Endothelial cell of umbilical vein (primary cell): ENCODE data around the gene ZNF462. TPM values are rescaled to one million over a fixed set of nuclear protein-coding genes. Genes with fewer than 3 reads are reported as not detected.

Experiments used
- BruUV-seq: library from RNA; stranded (reverse); fragments of 400-500 nt; replicated peaks from 2 replicates; lab custom pipeline; 2021; lab: Mats Ljungman, UMichigan
- CTCF ChIA-PET: fragments of 300-600, 350-600 bp; sonication (Branson Sonifier 250); formaldehyde crosslinking; loops from one replicate; lab custom pipeline; 2021; ENCODE audit warnings: antibody characterized with exemption, inconsistent platforms; lab: Charles Lee
- POLR2A ChIA-PET: fragments of 300-600, 350-600 bp; sonication (Branson Sonifier 250); formaldehyde crosslinking; loops from one replicate; lab custom pipeline; 2021; ENCODE audit warnings: antibody characterized with exemption, inconsistent platforms; lab: Charles Lee
- DNase-seq: peaks from one replicate; pipeline ENCODE4 v3.0.0-alpha.2; 2011; ENCODE audit warnings: low read depth, low spot score
- FAIRE-seq: peaks from 2 replicates; lab custom pipeline; 2011; peaks lifted over from hg19 to GRCh38; lab: Jason Lieb, UNC
- H2AFZ ChIP-seq: 2 replicates; pipeline ENCODE4 v1.6.0; 2012; ENCODE audit warnings: low read depth, low read length, control low read depth, inconsistent platforms
- H3K27ac ChIP-seq: 2 replicates; pipeline ENCODE4 v1.5.1; 2011; ENCODE audit warnings: low read depth, mild to moderate bottlenecking, control low read depth, low read length, moderate library complexity; ENCODE audit not compliant: insufficient read depth
- H3K27me3 ChIP-seq, 2 experiments: 2 replicates each; pipeline versions ENCODE4 v1.6.0 to v1.6.1; 2011; ENCODE audit warnings: low read length in 2 of 2, mixed read lengths in 1 of 2; ENCODE audit not compliant: control insufficient read depth in 2 of 2, insufficient read depth in 2 of 2
- H3K36me3 ChIP-seq, 2 experiments: 2 replicates in 1 of 2; 3 replicates in 1 of 2; pipeline ENCODE4 v1.5.1; 2011; ENCODE audit warnings: low read length in 2 of 2, mild to moderate bottlenecking in 1 of 2, moderate library complexity in 1 of 2; ENCODE audit not compliant: control insufficient read depth in 2 of 2, insufficient read depth in 2 of 2; ENCODE audit errors: extremely low read depth in 1 of 2
- H3K4me1 ChIP-seq: 3 replicates; pipeline ENCODE4 v1.5.1; 2011; ENCODE audit warnings: mild to moderate bottlenecking, low read length; ENCODE audit not compliant: control insufficient read depth, insufficient read depth; ENCODE audit errors: extremely low read depth
- H3K4me2 ChIP-seq: 2 replicates; pipeline ENCODE4 v1.6.1; 2011; ENCODE audit warnings: low read length, control low read depth, mixed read lengths; ENCODE audit not compliant: insufficient read depth
- H3K4me3 ChIP-seq, 3 experiments: fragments of 200-600 bp in 1 of 3; sonication (generic), shearing (Covaris generic) in 1 of 3; replicated peaks in 1 of 3; 2 replicates each; pipeline ENCODE4 v1.5.1; 2011 to 2016; ENCODE audit warnings: control low read depth in 3 of 3, low read length in 3 of 3, mild to moderate bottlenecking in 2 of 3, inconsistent platforms in 1 of 3, low read depth in 1 of 3, moderate library complexity in 1 of 3; ENCODE audit not compliant: insufficient read depth in 1 of 3
- H3K79me2 ChIP-seq: 2 replicates; pipeline ENCODE4 v1.6.0; 2012; ENCODE audit warnings: low read length, inconsistent platforms; ENCODE audit not compliant: control insufficient read depth, insufficient read depth
- H3K9ac ChIP-seq: replicated peaks from 2 replicates; pipeline ENCODE3; 2011; ENCODE audit warnings: low read length, control low read depth; ENCODE audit not compliant: insufficient read depth; ENCODE audit errors: extremely low read depth
- H3K9me1 ChIP-seq: replicated peaks from 3 replicates; pipeline ENCODE4 v1.6.0; 2011; ENCODE audit warnings: mild to moderate bottlenecking, low read length; ENCODE audit not compliant: control insufficient read depth, insufficient read depth; ENCODE audit errors: extremely low read depth
- H3K9me3 ChIP-seq: replicated peaks from 2 replicates; pipeline ENCODE4 v1.5.1; 2012; ENCODE audit warnings: low read length, inconsistent platforms; ENCODE audit not compliant: control insufficient read depth, insufficient read depth
- H4K20me1 ChIP-seq: replicated peaks from 2 replicates; pipeline ENCODE3; 2011; ENCODE audit warnings: mild to moderate bottlenecking, low read length; ENCODE audit not compliant: control insufficient read depth, insufficient read depth; ENCODE audit errors: extremely low read depth
- EZH2 ChIP-seq: IDR thresholded peaks from 2 replicates; pipeline ENCODE4 v1.6.1; 2012; ENCODE audit warnings: borderline replicate concordance, low read depth, mild to moderate bottlenecking, moderate library complexity, low read length, inconsistent platforms; ENCODE audit not compliant: severe bottlenecking
- GATA2 ChIP-seq: IDR thresholded peaks from 2 replicates; pipeline ENCODE4 v1.7.0; 2011; ENCODE audit warnings: low read depth, mild to moderate bottlenecking, moderate library complexity, mixed read lengths, low read length; ENCODE audit not compliant: insufficient read length, insufficient read depth
- MYC ChIP-seq: IDR thresholded peaks from one replicate; pipeline ENCODE4 v1.6.1; 2011; ENCODE audit warnings: mild to moderate bottlenecking, low read depth, low read length
- POLR2A ChIP-seq: IDR thresholded peaks from 2 replicates; pipeline ENCODE4 v1.6.1; 2012; ENCODE audit warnings: low read depth, mild to moderate bottlenecking, control low read depth, low read length
- dilution Hi-C: fragments of 300-500 bp; cut with MboI; formaldehyde crosslinking; loops from one replicate; pipeline ENCODE4 v1.15.0; 2019; ENCODE audit warnings: low sequenced_read_pairs; ENCODE audit not compliant: extremely low pct_ligation_motif_present
- intact Hi-C: fragments of 100-400 bp; cut with micrococcal nuclease; formaldehyde crosslinking; loops from one replicate; pipeline ENCODE4 v1.10.0; 2022
- polyA plus RNA-seq, 4 experiments: library from polyadenylated mRNA; depleted of rRNA in 3 of 4; stranded (reverse) in 3 of 4; unstranded in 1 of 4; fragments of >200 nt; gene quantifications; 2 replicates each; pipeline versions ENCODE4 v1.2.1 to v1.2.3, GENCODE V29; 2011 to 2012; ENCODE audit warnings: missing spikeins in 1 of 4
- total RNA-seq: library from RNA; stranded (reverse); gene quantifications from 2 replicates; pipeline ENCODE4 v1.2.3, GENCODE V29; 2021
- TF ChIP-seq, protein P1 (sequence below): IDR thresholded peaks from 2 replicates; pipeline ENCODE4 v1.6.1; 2011; ENCODE audit not compliant: insufficient read depth, insufficient read length
- TF ChIP-seq, protein P2 (sequence below), 2 donors: IDR thresholded peaks; 1 replicate in 1 of 2; 2 replicates in 1 of 2; pipeline ENCODE4 v1.5.1; 2011; ENCODE audit warnings: low read length in 2 of 2, mild to moderate bottlenecking in 2 of 2, moderate library complexity in 2 of 2, control low read depth in 1 of 2, inconsistent platforms in 1 of 2, low read depth in 1 of 2; ENCODE audit not compliant: insufficient read depth in 1 of 2; ENCODE audit errors: extremely low read depth in 1 of 2

Gene ZNF462
- total and polyA plus RNA-seq, 2 donors (not counting 3 experiments of a cell fraction or from before 2014, with no cell fraction given) = 6.2 to 24.7 TPM

DNA sequence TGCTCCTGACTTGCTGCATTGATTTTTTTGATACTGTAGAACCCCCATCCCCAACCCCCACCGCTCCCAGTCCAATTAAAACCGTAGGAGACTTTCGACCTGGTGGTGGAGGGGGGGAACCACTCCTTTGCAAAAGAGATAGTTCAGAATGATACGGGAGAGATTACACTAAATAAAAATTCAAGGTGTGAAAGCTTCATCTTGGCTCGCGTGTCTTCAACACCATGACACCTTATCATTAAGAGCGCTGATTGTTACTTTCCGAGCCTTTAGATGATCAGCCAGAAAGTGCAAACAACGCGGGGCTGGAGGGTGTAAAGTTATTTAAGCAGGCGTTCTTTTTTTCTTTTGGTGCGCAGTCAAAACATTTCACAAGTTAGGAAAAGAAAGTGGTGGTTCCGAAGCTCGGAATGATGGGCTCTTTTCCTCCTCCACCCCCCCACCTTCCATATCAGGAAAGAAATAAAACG is 1.3 kb upstream of the ZNF462 start:
- Histone ChIP-seq H3K27me3 (no peaks in the 10 kb centered on the region), H3K36me3 (no peaks in the 10 kb centered on the region), H3K4me3 (peak overlapping the region; percentile 69 to 97 (median 97)), H2AFZ (peak overlapping the region; percentile 98), H3K9ac (peak overlapping the region; percentile 83), H3K4me2 (peak overlapping the region; percentile 98), H3K79me2 (no peaks in the 10 kb centered on the region), H4K20me1 (no peaks in the 10 kb centered on the region), H3K4me1 (peaks cover 17% of the 10 kb centered on the region), H3K27ac (peak overlapping the region; percentile 37), H3K9me3 (no peaks in the 10 kb centered on the region), H3K9me1 (no peaks in the 10 kb centered on the region)
- no peak for TF ChIP-seq POLR2A
- TF ChIP-seq, protein P1, sequence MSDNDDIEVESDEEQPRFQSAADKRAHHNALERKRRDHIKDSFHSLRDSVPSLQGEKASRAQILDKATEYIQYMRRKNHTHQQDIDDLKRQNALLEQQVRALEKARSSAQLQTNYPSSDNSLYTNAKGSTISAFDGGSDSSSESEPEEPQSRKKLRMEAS = no peak
- no peak for TF ChIP-seq MYC
- TF ChIP-seq EZH2 = no peak
- TF ChIP-seq, protein P2, sequence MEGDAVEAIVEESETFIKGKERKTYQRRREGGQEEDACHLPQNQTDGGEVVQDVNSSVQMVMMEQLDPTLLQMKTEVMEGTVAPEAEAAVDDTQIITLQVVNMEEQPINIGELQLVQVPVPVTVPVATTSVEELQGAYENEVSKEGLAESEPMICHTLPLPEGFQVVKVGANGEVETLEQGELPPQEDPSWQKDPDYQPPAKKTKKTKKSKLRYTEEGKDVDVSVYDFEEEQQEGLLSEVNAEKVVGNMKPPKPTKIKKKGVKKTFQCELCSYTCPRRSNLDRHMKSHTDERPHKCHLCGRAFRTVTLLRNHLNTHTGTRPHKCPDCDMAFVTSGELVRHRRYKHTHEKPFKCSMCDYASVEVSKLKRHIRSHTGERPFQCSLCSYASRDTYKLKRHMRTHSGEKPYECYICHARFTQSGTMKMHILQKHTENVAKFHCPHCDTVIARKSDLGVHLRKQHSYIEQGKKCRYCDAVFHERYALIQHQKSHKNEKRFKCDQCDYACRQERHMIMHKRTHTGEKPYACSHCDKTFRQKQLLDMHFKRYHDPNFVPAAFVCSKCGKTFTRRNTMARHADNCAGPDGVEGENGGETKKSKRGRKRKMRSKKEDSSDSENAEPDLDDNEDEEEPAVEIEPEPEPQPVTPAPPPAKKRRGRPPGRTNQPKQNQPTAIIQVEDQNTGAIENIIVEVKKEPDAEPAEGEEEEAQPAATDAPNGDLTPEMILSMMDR (IDR thresholded peaks at IDR 0.05; ENCODE audit: extremely low read depth in 1 of 2, insufficient read depth in 1 of 2, low read depth in 1 of 2, low read length in 2 of 2) = no peak
- TF ChIP-seq GATA2 = no peak
- intact Hi-C loops (loop anchor here (1.0 to 5.0 kb wide), 7 partner anchors 31 to 1019 kb away; partner anchors contain the start of gene RAD23B), dilution Hi-C loops (no loop called here)
- DNase-seq (peak; percentile 26), FAIRE-seq (no peak)
- CTCF ChIA-PET = interaction anchor here (1.0 kb wide), 2 partner anchors 55 to 101 kb away, joined by 3 to 4 read pairs; no protein-coding TSS in a partner anchor
- BruUV-seq = no TSS peak
- POLR2A ChIA-PET = interaction anchor here (1.2 kb wide), 1 partner anchor 17 kb away, joined by 6 read pairs; no protein-coding TSS in a partner anchor
